H9 (cell line): Measurements from ENCODE around the gene DNHD1. TPM values are rescaled to one million over a fixed set of nuclear protein-coding genes. Genes with fewer than 3 reads are reported as not detected.

Experiments
- DNase-seq: peaks from one replicate; pipeline ENCODE4 v3.0.0-alpha.2; 2017
- H2AFZ ChIP-seq: one replicate; pipeline ENCODE4 v1.6.1; 2013; ENCODE audit warnings: mild to moderate bottlenecking, low read length, control low read depth, moderate library complexity
- H2AK5ac ChIP-seq: 2 replicates; pipeline ENCODE4 v1.6.1; 2013; ENCODE audit warnings: low read length, control low read depth, mixed read lengths; ENCODE audit not compliant: insufficient read length
- H2BK120ac ChIP-seq: one replicate; pipeline ENCODE4 v1.6.1; 2013; ENCODE audit warnings: low read depth, mild to moderate bottlenecking, low read length, control low read depth, inconsistent platforms; ENCODE audit not compliant: poor library complexity, severe bottlenecking
- H2BK12ac ChIP-seq: 2 replicates; pipeline ENCODE4 v1.6.1; 2013; ENCODE audit warnings: low read length, control low read depth, mixed read lengths, low read depth; ENCODE audit not compliant: insufficient read length
- H2BK15ac ChIP-seq: 2 replicates; pipeline ENCODE4 v1.6.1; 2013; ENCODE audit warnings: low read depth, low read length, control low read depth
- H2BK20ac ChIP-seq: one replicate; pipeline ENCODE4 v1.6.1; 2013; ENCODE audit warnings: low read depth, mild to moderate bottlenecking, low read length, control low read depth, inconsistent platforms; ENCODE audit not compliant: poor library complexity, severe bottlenecking
- H2BK5ac ChIP-seq: 2 replicates; pipeline ENCODE4 v1.6.1; 2013; ENCODE audit warnings: low read length, control low read depth, mixed read lengths; ENCODE audit not compliant: insufficient read length
- H3K14ac ChIP-seq: 2 replicates; pipeline ENCODE4 v1.6.1; 2013; ENCODE audit warnings: low read length, control low read depth; ENCODE audit not compliant: insufficient read depth
- H3K18ac ChIP-seq: 2 replicates; pipeline ENCODE4 v1.6.1; 2013; ENCODE audit warnings: low read depth, mild to moderate bottlenecking, mixed read lengths, low read length, control low read depth; ENCODE audit not compliant: insufficient read length
- H3K23ac ChIP-seq: 2 replicates; pipeline ENCODE4 v1.6.1; 2013; ENCODE audit warnings: low read length, control low read depth, mixed read lengths, low read depth; ENCODE audit not compliant: insufficient read length
- H3K23me2 ChIP-seq: 2 replicates; pipeline ENCODE4 v1.6.1; 2013; ENCODE audit warnings: low read depth, mild to moderate bottlenecking, mixed read lengths, low read length, control low read depth; ENCODE audit not compliant: insufficient read length, poor library complexity, severe bottlenecking
- H3K27ac ChIP-seq: 2 replicates; pipeline ENCODE4 v1.5.1; 2013; ENCODE audit warnings: low read length, control low read depth, mixed read lengths, low read depth; ENCODE audit not compliant: insufficient read length
- H3K27me3 ChIP-seq: 2 replicates; pipeline ENCODE4 v1.6.1; 2013; ENCODE audit warnings: low read length, control low read depth, inconsistent platforms; ENCODE audit not compliant: insufficient read depth
- H3K4ac ChIP-seq: 2 replicates; pipeline ENCODE4 v1.6.1; 2013; ENCODE audit warnings: low read depth, mild to moderate bottlenecking, control low read depth, inconsistent platforms, low read length, moderate library complexity
- H3K4me1 ChIP-seq: 2 replicates; pipeline ENCODE4 v1.6.1; 2013; ENCODE audit warnings: low read length, control low read depth, inconsistent platforms; ENCODE audit not compliant: insufficient read depth
- H3K4me2 ChIP-seq: 2 replicates; pipeline ENCODE4 v1.6.1; 2013; ENCODE audit warnings: low read length, control low read depth, mixed read lengths; ENCODE audit not compliant: insufficient read length, insufficient read depth
- H3K56ac ChIP-seq: 2 replicates; pipeline ENCODE4 v1.6.1; 2013; ENCODE audit warnings: low read depth, mild to moderate bottlenecking, mixed read lengths, low read length, control low read depth; ENCODE audit not compliant: insufficient read length
- H3K79me1 ChIP-seq: 2 replicates; pipeline ENCODE4 v1.6.1; 2013; ENCODE audit warnings: low read depth, mild to moderate bottlenecking, moderate library complexity, low read length, control low read depth, inconsistent platforms; ENCODE audit not compliant: insufficient read depth, poor library complexity, severe bottlenecking
- H3K79me2 ChIP-seq: 2 replicates; pipeline ENCODE4 v1.6.1; 2013; ENCODE audit warnings: low read length, control low read depth, inconsistent platforms; ENCODE audit not compliant: insufficient read depth
- H3K9ac ChIP-seq: 2 replicates; pipeline ENCODE4 v1.6.1; 2013; ENCODE audit warnings: low read length, control low read depth, mixed read lengths; ENCODE audit not compliant: insufficient read length; ENCODE audit errors: extremely low read depth
- H3K9me3 ChIP-seq: one replicate; pipeline ENCODE4 v1.6.1; 2013; ENCODE audit warnings: low read depth, low read length, inconsistent platforms; ENCODE audit not compliant: control insufficient read depth
- H3T11ph ChIP-seq: one replicate; pipeline ENCODE4 v1.6.1; 2013; ENCODE audit warnings: mild to moderate bottlenecking, low read length, control low read depth, inconsistent platforms
- H4K20me1 ChIP-seq: one replicate; pipeline ENCODE4 v1.6.1; 2013; ENCODE audit not compliant: control insufficient read depth, insufficient read length, insufficient read depth
- H4K5ac ChIP-seq: 2 replicates; pipeline ENCODE4 v1.6.1; 2013; ENCODE audit warnings: low read depth, mild to moderate bottlenecking, mixed read lengths, low read length, control low read depth; ENCODE audit not compliant: insufficient read length
- H4K8ac ChIP-seq: replicated peaks from 2 replicates; pipeline ENCODE4 v1.6.1; 2013; ENCODE audit warnings: low read length, control low read depth, mixed read lengths, low read depth; ENCODE audit not compliant: insufficient read length
- H4K91ac ChIP-seq: 2 replicates; pipeline ENCODE4 v1.6.1; 2013; ENCODE audit warnings: low read depth, mild to moderate bottlenecking, moderate library complexity, mixed read lengths, low read length, control low read depth; ENCODE audit not compliant: insufficient read length
- H3K27ac Mint-ChIP-seq, 3 experiments: 2 replicates in 2 of 3; 3 replicates in 1 of 3; pipeline ENCODE4 v1.8.0; 2020 to 2021; ENCODE audit warnings: mixed read lengths in 3 of 3, mild to moderate bottlenecking in 1 of 3, moderate library complexity in 1 of 3
- H3K27me3 Mint-ChIP-seq: 2 replicates; pipeline ENCODE4 v1.8.0; 2021; ENCODE audit warnings: low read depth, mild to moderate bottlenecking, moderate library complexity, mixed read lengths
- H3K36me3 Mint-ChIP-seq, 3 experiments: 2 replicates in 2 of 3; 3 replicates in 1 of 3; pipeline ENCODE4 v1.8.0; 2020 to 2021; ENCODE audit warnings: low read depth in 3 of 3, mixed read lengths in 3 of 3; ENCODE audit not compliant: insufficient read depth in 1 of 3
- H3K4me1 Mint-ChIP-seq, 2 experiments: 2 replicates each; pipeline ENCODE4 v1.8.0; 2020; ENCODE audit warnings: mixed read lengths in 2 of 2
- H3K4me3 Mint-ChIP-seq, 2 experiments: 2 replicates in 1 of 2; 3 replicates in 1 of 2; pipeline ENCODE4 v1.8.0; 2020 to 2021; ENCODE audit warnings: mild to moderate bottlenecking in 2 of 2, mixed read lengths in 2 of 2, moderate library complexity in 1 of 2
- H3K9me3 Mint-ChIP-seq, 2 experiments: 2 replicates in 1 of 2; 3 replicates in 1 of 2; pipeline ENCODE4 v1.8.0; 2020; ENCODE audit warnings: mild to moderate bottlenecking in 2 of 2, mixed read lengths in 2 of 2, moderate library complexity in 1 of 2
- WGBS: extraction: QIAGEN DNeasy Blood & Tissue Kit; methylation state at CpG from one replicate; pipeline ENCODE4 v1.1.7; 2013; ENCODE audit warnings: missing lambda C conversion rate, low lambda C conversion rate, mixed read lengths; ENCODE audit not compliant: insufficient read length; ENCODE audit errors: extremely low coverage; 5-methylcytosine and 5-hydroxymethylcytosine counted together
- total RNA-seq: library from RNA; stranded (reverse); gene quantifications from 2 replicates; pipeline ENCODE4 v1.2.1, GENCODE V29; 2021
- TF ChIP-seq, protein P1 (sequence below): fragments of 200-600 bp; sonication (generic); conservative IDR thresholded peaks from 3 replicates; pipeline ENCODE4 v1.8.0; 2021; ENCODE audit warnings: antibody characterized with exemption, mild to moderate bottlenecking

The DNHD1 gene
- total RNA-seq, 1 experiment from 2014 or later: 3.5 TPM

DNA sequence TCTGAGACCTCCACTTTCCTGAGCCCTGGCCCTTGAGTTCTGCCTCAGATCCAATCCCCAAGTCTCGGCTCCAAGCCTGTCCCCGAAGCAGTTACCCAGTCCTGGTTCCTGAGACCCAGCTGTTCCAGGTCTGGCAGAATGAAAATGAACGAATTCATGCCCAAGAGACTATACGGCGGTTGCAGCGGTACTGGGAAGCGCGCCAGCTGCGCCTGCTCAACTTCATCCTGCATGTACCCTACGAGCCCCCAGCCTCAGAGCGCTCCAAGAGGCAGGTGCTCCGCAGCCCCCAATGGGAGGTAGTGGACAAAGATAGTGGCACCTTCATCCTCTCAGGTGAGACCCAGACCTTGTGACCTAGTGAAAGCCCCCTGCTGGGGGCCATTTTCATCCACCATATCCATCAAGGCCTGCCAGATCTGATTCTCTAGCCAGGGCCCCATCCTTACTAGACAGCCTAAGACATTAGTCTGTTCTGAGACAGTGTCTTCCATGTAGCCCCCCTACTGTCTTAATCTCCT lies 42.7 kb downstream of the DNHD1 start:
- H2BK5ac ChIP-seq: no peak overlapping the region
- no peak overlapping the region for H2BK120ac ChIP-seq
- H2BK15ac ChIP-seq: no peak overlapping the region
- H3K4me3 Mint-ChIP-seq: no peak overlapping the region
- no peak overlapping the region for H4K91ac ChIP-seq
- H3K4ac ChIP-seq: no peak overlapping the region
- H3K4me1 ChIP-seq: no peaks in the 10 kb centered on the region
- H3K9me3 ChIP-seq: no peaks in the 10 kb centered on the region
- peak overlapping the region in 1 of 3 experiments; percentile 65; a peak in 2 of 7 replicates for H3K27ac Mint-ChIP-seq
- TF ChIP-seq, protein P1, sequence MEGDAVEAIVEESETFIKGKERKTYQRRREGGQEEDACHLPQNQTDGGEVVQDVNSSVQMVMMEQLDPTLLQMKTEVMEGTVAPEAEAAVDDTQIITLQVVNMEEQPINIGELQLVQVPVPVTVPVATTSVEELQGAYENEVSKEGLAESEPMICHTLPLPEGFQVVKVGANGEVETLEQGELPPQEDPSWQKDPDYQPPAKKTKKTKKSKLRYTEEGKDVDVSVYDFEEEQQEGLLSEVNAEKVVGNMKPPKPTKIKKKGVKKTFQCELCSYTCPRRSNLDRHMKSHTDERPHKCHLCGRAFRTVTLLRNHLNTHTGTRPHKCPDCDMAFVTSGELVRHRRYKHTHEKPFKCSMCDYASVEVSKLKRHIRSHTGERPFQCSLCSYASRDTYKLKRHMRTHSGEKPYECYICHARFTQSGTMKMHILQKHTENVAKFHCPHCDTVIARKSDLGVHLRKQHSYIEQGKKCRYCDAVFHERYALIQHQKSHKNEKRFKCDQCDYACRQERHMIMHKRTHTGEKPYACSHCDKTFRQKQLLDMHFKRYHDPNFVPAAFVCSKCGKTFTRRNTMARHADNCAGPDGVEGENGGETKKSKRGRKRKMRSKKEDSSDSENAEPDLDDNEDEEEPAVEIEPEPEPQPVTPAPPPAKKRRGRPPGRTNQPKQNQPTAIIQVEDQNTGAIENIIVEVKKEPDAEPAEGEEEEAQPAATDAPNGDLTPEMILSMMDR: no peak
- H3K4me2 ChIP-seq: no peak overlapping the region
- no peak overlapping the region for H3K56ac ChIP-seq
- no peaks in the 10 kb centered on the region for H3K23me2 ChIP-seq
- H4K20me1 ChIP-seq: no peaks in the 10 kb centered on the region
- no peak overlapping the region for H3T11ph ChIP-seq
- H3K23ac ChIP-seq: no peak overlapping the region
- no peak overlapping the region for H2AK5ac ChIP-seq
- H3K9me3 Mint-ChIP-seq: no peaks in the 10 kb centered on the region
- no peak overlapping the region for H2BK20ac ChIP-seq
- no peaks in the 10 kb centered on the region for H3K27me3 Mint-ChIP-seq
- no CpG with 5 or more reads among the region's 12 CpGs for WGBS
- H3K4me1 Mint-ChIP-seq: peaks cover 14 to 17% of the 10 kb centered on the region in 2 experiments
- no peaks in the 10 kb centered on the region for H3K27me3 ChIP-seq
- peaks cover 0 to 4% (median 0%) of the 10 kb centered on the region in 3 experiments; a peak in 1 of 7 replicates for H3K36me3 Mint-ChIP-seq
- H3K14ac ChIP-seq: no peak overlapping the region
- H2AFZ ChIP-seq: no peak overlapping the region
- H3K9ac ChIP-seq: no peak overlapping the region
- no peak overlapping the region for H2BK12ac ChIP-seq
- no peak overlapping the region for H4K5ac ChIP-seq
- H3K18ac ChIP-seq: no peak overlapping the region
- DNase-seq: no peak
- H4K8ac ChIP-seq: no peak overlapping the region
- no peaks in the 10 kb centered on the region for H3K79me2 ChIP-seq
- H3K27ac ChIP-seq: no peak overlapping the region
- H3K79me1 ChIP-seq: no peaks in the 10 kb centered on the region
